ENCODE results near the gene MICAL3.

MICAL3 gene

DNA sequence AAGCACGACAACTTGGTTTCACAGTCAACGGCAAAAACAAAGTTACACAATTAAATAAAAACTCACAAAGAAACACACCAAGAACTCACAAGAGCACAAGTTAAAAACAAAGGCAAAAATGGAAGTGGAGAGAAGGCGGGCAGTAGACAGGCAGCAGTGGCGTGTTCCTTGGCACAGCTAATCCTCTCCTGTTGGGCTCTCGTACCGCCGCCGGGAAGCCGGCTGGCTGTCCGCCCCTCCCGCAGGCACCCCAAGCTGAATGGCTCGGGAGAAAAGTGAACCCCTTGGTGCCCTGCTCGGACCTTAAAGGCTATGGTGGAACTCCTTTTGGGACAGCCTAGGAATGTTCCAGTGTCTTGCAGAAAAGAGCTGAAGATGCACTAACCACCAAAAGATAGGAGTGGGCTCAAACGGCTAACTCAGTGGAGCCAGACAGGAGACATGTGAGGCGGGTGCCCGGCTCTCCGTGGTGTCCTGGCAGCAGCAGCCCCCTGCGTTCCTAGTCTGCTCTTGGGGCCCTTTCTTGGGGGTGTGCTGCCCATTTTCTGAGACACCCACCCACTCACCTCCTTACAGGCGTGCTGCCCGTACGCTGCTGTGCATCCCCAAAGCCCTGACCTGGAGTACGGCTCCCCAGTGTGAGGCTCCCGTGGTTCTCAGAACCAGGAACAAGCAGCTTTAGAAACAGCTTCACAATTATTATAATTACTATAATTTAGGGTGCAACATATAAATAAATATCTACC lies 164.0 kb downstream of the MICAL3 start:
- Histone ChIP-seq H3K79me2 (ENCODE audit: insufficient read depth, low read length) (no peaks in the 10 kb centered on the region), H3K27ac (ENCODE audit: low read depth, low read length, poor library complexity, severe bottlenecking) (no peak overlapping the region), H3K36me3 (ENCODE audit: insufficient read depth, low read length) (peaks cover 24% of the 10 kb centered on the region), H4K20me1 (ENCODE audit: insufficient read depth, low read length) (no peaks in the 10 kb centered on the region), H3K27me3 (ENCODE audit: insufficient read depth, low read length) (no peaks in the 10 kb centered on the region), H3F3A (ENCODE audit: insufficient read depth, low read length) (no peaks in the 10 kb centered on the region), H3K4me1 (ENCODE audit: insufficient read depth, low read length, severe bottlenecking) (no peaks in the 10 kb centered on the region), H3K4me2 (ENCODE audit: low read length) (no peak overlapping the region), H2AFZ (ENCODE audit: low read length) (no peak overlapping the region), H3K9me3 (ENCODE audit: low read length) (no peaks in the 10 kb centered on the region), H3K9ac (ENCODE audit: low read length) (no peak overlapping the region), H3K4me3 (ENCODE audit: low read depth, low read length, poor library complexity, severe bottlenecking) (no peak overlapping the region), H3K9me2 (ENCODE audit: low read depth, low read length) (no peaks in the 10 kb centered on the region)
- TF ChIP-seq, protein P1, sequence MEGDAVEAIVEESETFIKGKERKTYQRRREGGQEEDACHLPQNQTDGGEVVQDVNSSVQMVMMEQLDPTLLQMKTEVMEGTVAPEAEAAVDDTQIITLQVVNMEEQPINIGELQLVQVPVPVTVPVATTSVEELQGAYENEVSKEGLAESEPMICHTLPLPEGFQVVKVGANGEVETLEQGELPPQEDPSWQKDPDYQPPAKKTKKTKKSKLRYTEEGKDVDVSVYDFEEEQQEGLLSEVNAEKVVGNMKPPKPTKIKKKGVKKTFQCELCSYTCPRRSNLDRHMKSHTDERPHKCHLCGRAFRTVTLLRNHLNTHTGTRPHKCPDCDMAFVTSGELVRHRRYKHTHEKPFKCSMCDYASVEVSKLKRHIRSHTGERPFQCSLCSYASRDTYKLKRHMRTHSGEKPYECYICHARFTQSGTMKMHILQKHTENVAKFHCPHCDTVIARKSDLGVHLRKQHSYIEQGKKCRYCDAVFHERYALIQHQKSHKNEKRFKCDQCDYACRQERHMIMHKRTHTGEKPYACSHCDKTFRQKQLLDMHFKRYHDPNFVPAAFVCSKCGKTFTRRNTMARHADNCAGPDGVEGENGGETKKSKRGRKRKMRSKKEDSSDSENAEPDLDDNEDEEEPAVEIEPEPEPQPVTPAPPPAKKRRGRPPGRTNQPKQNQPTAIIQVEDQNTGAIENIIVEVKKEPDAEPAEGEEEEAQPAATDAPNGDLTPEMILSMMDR (IDR thresholded peaks at IDR 0.05; ENCODE audit: low read length), result no peak
- TF ChIP-seq EZH2 (IDR thresholded peaks at IDR 0.05; ENCODE audit: borderline replicate concordance, low read length), result no peak

DNA sequence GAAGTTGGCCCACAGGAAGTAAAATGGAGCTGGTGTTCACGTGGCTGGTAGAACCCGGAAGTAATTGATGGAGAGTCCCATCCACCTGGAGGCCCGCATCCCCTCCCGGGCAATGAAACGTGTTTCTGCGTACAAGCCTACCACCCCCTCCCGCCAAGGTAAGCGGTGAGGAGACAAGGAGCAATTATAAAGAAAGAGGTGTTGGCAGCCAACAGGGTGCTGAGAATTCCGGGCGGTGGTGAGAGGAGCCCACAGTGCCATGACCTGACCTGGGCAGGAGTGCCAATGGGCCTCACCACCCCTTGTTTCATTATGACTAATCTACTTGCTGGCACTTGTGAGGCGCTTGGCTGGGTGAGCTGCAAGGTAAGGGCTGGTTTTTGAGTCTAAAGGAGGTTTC lies 166.3 kb downstream of the MICAL3 start:
- Histone ChIP-seq H4K20me1 (ENCODE audit: insufficient read depth, low read length) (no peaks in the 10 kb centered on the region), H3K9me3 (ENCODE audit: low read length) (no peaks in the 10 kb centered on the region), H3K9me2 (ENCODE audit: low read depth, low read length) (no peaks in the 10 kb centered on the region), H3K36me3 (ENCODE audit: insufficient read depth, low read length) (peaks cover 4% of the 10 kb centered on the region; the same call in 1 of the 2 replicates), H3K9ac (ENCODE audit: low read length) (no peak overlapping the region), H3K79me2 (ENCODE audit: insufficient read depth, low read length) (no peaks in the 10 kb centered on the region), H3K4me3 (ENCODE audit: low read depth, low read length, poor library complexity, severe bottlenecking) (no peak overlapping the region), H3K27me3 (ENCODE audit: insufficient read depth, low read length) (no peaks in the 10 kb centered on the region), H2AFZ (ENCODE audit: low read length) (no peak overlapping the region), H3F3A (ENCODE audit: insufficient read depth, low read length) (no peaks in the 10 kb centered on the region), H3K27ac (ENCODE audit: low read depth, low read length, poor library complexity, severe bottlenecking) (no peak overlapping the region), H3K4me2 (ENCODE audit: low read length) (no peak overlapping the region), H3K4me1 (ENCODE audit: insufficient read depth, low read length, severe bottlenecking) (no peaks in the 10 kb centered on the region)
- no peak for TF ChIP-seq EZH2 (IDR thresholded peaks at IDR 0.05; ENCODE audit: borderline replicate concordance, low read length)
- TF ChIP-seq, protein P1 (IDR thresholded peaks at IDR 0.05; ENCODE audit: low read length), result no peak

DNA sequence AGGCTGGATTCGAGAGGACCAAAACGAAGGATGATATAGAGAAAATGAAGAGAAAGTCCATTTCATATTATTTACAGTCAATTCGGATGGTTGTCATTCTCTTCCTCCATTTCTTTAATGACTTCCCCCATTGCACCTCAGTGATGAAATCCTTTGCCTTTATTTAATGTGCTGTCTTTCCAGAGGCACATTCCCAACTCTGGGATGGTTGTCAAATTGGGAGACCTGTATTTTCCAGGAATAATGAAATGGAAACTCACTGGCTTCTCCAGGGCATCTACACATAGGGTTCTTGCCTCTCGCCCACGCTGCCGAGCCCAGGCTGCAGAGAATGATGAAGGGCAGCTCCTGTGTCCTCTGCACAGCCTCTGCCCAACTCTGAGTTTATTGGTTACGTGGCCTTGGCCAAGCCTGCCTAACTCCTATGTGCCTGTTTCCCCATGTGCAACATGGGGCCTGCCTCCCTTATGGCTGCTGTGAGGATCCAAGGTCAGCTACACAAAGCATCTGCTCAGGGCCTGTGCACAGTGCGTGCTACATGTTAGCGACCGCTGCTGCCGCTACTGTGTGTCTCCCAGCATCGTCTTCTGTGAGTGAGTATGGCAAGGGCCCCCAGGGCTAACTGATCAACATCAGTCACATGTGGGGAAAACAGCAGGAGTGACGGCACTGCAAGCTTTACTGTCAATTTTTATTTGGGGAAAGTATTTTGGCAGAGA lies 168.6 kb downstream of the MICAL3 start:
- no peak overlapping the region for H3K27ac ChIP-seq (ENCODE audit: low read depth, low read length, poor library complexity, severe bottlenecking)
- no peaks in the 10 kb centered on the region for H3F3A ChIP-seq (ENCODE audit: insufficient read depth, low read length)
- H3K4me1 ChIP-seq (ENCODE audit: insufficient read depth, low read length, severe bottlenecking), result no peaks in the 10 kb centered on the region
- no peaks in the 10 kb centered on the region for H3K9me2 ChIP-seq (ENCODE audit: low read depth, low read length)
- no peak overlapping the region for H2AFZ ChIP-seq (ENCODE audit: low read length)
- no peaks in the 10 kb centered on the region for H4K20me1 ChIP-seq (ENCODE audit: insufficient read depth, low read length)
- no peak overlapping the region for H3K4me3 ChIP-seq (ENCODE audit: low read depth, low read length, poor library complexity, severe bottlenecking)
- no peaks in the 10 kb centered on the region for H3K79me2 ChIP-seq (ENCODE audit: insufficient read depth, low read length)
- no peak for TF ChIP-seq EZH2 (IDR thresholded peaks at IDR 0.05; ENCODE audit: borderline replicate concordance, low read length)
- TF ChIP-seq, protein P1 (IDR thresholded peaks at IDR 0.05; ENCODE audit: low read length), result no peak
- no peak overlapping the region for H3K9ac ChIP-seq (ENCODE audit: low read length)
- no peaks in the 10 kb centered on the region for H3K27me3 ChIP-seq (ENCODE audit: insufficient read depth, low read length)
- no peaks in the 10 kb centered on the region for H3K9me3 ChIP-seq (ENCODE audit: low read length)
- H3K4me2 ChIP-seq (ENCODE audit: low read length), result no peak overlapping the region
- H3K36me3 ChIP-seq (ENCODE audit: insufficient read depth, low read length), result no peaks in the 10 kb centered on the region
